Right hindlimb (tissue), 1 donor: ENCODE data around the gene LDLRAP1.

Experiments used
- DNase-seq: peaks from one replicate; pipeline ENCODE4 v3.0.0-alpha.2; 2018

LDLRAP1 gene

DNA sequence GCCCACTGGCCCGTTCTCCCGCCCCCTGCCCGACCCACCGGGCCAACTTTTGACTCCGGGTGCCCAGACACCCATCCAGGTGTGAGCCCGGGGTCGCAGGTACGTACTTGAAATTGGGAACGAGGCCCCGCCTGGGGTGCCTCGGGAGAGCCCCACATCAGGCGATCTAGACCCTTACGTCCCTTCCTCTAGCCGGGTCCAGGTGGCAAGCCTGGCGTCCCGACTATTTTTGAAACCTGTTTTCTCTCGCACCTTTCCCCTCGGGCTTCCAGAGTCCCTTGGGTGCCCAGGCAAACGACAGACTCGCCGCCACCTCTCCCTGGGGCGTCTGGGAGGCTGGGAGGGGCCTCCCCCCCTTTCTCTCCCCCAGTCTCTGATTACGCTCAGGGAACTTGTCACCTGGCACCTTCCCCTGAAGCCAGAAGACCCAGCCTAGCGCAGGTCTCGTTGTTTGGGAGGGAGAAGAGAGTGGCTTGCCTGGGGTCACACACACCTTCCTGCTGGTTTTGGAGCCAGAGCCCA is 898 bp downstream of the LDLRAP1 start:
- no peak for DNase-seq

DNA sequence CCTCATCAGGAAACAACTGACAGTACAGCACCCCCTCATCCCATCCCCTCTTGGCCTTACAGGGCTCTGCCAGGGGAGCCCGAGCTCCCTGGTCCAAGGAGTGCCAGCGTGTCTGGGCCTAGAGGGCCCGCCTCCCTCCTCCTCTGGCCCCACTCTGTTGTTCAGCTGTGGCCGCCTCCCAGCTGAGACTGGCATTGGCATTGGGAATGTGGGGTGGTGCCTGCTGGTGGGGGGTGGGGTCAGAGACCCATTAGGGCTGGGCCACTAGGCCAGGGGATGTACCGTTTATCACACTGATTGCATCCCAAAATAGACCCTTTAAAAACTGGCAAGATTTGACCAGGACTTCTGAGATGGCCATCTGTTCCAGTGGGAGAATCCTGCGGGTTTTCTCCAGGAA is 1.4 kb downstream of the LDLRAP1 start:
- peak; percentile 54 for DNase-seq

DNA sequence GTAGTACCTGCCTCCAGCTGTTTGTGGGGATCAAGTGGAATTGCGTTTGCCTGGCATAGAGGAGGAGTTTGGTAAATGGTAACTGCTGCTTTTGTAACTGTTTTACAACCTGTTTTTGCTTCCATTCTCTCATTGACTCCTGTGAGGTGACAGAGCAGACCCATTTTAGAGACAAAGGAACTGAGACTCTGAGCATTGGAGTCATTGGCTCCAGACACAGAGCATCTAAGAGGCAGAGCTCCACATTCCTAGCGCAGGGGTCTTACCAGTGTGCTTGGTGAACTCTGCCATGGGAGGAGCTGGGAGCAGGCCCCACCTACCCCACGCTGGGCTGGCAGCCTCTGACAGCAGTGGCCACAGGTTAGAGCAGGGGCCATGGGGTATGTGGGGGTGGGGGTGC is 2.4 kb downstream of the LDLRAP1 start:
- no peak for DNase-seq

DNA sequence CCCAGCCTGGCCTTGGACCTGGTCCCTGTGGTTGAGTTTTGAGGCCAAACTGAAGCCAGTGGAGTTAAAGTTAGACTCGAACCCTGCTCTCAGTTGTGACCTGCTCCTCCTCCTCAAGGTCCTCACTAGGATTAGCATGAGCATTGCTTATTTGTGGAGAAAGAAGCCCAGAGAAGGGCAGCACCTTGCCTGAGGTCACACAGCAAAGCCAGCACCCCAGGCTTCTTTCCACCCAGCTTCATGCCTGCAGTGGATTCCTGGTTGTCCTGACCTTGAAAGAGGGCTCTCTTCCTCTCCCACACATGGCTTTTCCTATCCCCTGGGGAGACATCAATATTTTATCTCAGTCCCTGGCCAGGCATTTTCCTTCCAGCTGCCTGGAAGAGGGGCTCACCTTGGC is 2.8 kb downstream of the LDLRAP1 start:
- no peak for DNase-seq

DNA sequence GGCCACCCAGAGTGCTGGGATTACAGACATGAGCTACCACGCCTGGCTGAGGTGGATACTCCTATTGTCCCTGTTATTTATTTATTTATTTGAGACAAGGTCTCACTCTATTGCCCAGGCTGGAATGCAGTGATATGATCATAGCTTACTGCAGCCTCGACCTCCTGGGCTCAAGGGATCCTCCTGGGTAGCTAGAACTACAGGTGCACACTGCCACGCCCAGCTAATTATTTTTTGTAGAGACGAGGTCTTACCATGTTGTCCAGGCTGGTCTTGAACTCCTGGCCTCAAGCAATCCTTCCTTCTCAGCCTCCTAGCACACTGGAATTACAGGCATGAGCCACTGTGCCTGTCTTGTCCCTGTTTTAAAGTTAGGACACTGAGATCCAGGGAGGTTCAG is 5.2 kb downstream of the LDLRAP1 start:
- DNase-seq: no peak

DNA sequence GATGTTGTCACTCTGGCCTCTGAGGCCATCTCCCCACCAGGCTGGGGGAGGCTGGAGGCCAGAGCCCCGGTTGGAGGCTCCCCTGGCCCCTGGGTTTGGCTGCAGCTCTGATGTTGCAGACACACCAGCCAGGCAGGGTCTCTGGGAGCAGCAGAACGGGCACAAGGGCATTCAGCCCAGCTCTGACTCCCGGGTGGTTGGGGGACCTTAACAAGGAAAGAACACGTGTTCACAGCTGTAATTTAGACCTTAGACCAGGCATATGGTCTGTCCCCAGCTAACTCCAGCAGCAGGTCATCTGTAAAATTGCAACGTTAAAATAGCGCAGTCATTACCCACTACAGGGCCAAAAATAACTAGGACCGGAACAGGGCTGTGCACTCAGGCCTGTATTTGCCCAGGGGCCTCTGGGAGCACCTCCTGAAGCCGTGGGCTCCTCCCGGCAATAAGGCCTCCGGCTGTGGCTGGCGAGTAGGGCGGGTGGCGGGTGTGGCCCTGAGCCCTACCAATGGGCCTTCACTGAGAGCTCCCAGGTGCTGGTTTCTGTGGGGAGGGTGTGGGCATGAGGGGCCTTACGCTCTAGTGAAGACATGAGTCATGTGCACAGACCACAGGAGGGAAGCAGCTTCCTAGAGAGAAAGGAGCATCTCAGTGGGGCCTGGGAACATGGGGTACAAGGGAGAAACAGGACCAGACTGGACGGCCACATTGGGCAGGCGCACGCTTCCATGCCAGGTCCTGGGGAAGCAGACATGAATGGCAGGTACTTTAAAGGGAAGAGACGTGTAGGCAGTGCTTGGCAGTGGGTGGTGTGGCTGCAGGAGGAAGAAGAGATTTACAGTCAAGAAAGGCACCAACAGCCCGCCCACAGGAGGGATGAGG is 6.1 kb downstream of the LDLRAP1 start:
- DNase-seq: peak; percentile 50

DNA sequence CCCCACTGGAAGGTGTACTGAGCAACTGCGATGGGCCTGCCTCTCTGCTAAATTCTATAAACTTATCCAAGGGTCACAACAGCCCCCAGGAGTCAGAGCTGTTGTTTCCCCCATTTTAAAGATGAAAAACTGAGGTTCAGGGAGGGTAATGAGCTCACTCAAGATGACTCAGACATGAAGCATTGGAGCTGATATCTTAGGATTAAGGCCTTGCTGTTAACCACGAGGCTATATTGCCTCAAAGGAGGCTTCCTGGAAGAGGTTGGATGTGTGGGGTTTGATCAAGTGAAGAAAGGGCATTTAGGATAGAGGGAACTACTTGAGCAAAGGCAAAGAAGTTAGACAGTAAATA is 6.7 kb downstream of the LDLRAP1 start:
- no peak for DNase-seq

DNA sequence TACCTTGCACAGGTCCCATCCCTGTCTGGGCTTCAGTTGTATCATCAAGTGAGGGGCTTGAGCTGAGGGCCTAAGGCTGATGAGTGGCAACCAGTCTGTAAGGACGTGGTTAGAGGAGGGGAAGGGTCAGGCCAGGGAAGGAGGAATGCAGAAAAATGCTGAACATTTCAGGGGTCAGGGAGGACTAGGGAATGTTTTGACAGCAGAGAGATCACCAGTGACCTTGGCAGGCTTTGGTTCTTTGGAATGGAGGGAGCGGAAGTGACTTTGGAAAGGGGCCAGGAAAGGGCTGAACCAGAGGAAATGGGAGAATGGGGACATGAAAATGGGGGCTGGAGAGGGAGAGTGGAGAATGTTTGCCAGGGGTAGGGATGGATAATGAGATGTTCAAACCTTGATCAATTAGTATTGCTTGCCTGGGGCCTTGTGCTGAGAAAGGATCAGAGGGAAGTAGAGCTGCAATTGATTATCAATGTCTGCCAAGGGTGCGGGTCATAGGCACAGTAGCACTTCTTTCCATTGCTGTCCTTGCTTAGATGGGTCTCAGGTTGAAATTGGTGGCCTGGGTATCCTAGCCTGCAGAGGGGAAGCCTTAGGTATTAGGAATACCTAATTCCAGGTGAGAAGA is 7.4 kb downstream of the LDLRAP1 start:
- no peak for DNase-seq

DNA sequence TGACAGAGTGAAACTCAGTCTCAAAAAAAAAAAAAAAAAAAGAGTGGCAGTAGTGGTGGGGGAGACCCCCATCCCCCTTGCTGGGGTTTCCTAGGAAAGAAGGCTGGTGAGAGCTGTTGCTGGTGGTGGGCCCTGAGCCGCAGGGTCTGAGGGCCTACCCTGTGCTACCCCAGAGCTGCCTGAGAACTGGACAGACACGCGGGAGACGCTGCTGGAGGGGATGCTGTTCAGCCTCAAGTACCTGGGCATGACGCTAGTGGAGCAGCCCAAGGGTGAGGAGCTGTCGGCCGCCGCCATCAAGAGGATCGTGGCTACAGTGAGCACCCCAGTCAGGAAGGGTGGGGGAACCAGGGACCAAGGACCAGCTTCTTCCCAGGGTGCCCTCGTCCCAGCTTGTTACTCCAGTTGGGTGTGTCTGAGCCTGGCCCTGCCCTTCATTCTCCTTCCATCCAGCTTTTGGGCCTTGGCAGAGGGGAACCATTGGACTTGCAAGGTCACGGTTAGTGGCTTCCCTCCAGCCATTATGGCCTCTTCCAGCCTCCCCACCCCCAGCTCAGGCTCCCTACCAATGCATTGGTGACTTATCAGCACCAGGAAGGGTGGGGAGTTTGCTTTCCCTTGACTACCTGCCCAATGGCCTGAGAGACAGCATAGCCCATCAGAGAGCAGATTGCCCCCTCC is 10.5 kb downstream of the LDLRAP1 start:
- no peak for DNase-seq

DNA sequence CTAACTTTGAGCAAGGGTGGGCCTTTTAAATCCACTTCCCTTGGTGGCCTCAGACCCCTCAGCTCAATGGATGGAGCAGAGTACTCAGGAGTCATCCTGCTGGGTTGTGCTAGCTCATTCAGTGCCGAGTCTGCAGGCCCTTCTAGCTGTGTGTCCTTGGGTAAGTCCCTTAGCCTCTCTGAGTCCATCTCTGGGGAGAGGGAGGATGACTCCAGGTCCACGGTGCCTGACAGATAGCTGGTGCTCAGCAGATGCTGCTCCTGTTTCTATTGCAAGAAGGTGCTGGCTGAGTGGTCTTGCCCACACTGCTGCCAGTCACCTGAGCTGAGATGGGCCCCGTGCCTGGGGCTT is 11.0 kb downstream of the LDLRAP1 start:
- DNase-seq: no peak

DNA sequence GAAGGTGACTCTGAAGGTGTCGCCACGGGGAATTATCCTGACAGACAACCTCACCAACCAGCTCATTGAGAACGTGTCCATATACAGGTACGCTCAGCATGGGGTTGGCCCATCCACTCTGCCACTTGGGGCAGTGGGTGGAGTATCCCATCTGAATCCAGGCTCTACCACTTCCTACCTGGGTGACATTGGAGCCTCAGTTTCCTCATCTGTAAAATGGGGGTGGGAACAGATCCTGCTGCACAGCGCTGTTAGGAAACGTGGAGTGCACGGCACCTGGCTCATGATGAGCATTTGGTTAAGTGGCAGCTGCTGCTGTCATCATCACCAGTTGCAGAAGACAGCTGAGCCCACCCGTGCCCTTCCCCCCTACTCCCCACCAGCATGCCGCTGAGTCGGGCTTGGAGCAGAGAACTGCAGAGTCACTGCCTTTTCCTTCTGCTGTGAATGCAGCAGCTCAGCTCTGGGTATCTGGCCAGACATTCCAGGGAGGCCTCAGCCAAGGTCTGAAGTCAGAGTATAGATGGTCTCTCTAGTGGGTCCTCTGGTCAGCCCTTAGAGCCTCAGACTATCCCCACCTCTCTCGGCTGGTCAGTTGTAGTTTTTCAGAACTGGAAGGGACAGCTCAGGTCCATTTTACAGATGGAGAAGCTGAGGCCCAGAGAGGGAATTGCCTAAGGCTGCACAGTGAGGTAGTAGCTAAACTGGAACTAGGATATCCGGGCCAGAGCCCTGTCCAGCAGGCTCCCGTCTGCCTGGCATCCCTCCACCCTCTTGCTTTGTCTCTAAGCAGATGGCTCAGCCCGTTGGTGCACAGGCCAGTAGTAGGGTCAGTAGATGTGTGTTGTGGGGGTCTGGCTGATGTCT is 11.7 kb downstream of the LDLRAP1 start:
- peak; percentile 56 for DNase-seq

DNA sequence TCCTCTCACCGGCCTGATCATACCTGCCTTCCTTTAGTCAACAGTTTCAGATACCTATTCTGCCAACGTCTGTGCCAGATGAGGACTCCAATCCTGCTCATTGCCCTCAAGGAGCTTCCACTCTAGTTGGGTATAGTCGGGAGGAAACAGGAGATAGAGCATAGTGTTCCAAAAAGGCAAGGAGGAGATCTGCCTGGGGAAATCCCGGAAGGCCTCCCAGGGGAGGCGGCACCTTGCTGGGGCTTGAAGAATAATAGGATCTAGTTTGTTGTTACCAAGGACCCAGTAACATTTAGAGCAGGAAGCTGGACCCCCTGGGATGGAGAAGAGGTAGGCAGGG is 12.3 kb downstream of the LDLRAP1 start:
- DNase-seq: no peak

DNA sequence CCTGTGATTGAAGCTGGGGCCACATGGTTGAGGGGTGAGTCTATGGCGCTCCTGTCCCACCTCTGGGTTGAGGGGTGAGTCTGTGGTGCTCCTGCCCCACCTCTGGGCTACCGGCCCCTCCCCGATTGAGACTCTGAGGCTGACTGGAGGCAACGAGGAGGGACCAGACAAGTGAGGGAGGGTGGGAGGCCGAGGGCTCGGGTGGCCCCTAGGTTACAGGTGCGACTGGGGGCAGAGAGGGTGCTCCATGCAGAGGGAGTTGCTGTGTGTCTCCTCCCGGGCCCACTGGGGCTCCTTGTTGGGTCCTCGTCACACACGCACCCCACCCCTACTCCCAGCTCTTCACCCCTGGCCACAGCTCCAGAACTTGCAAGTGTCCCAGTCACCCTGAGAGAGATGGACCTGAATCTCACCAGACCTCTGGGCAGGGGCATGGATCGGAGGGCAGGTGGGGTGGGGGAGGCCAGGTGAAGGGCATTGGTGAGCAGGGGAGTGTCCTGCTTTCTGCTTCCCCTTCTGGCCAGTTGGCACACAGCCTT is 12.8 kb downstream of the LDLRAP1 start:
- DNase-seq: no peak

DNA sequence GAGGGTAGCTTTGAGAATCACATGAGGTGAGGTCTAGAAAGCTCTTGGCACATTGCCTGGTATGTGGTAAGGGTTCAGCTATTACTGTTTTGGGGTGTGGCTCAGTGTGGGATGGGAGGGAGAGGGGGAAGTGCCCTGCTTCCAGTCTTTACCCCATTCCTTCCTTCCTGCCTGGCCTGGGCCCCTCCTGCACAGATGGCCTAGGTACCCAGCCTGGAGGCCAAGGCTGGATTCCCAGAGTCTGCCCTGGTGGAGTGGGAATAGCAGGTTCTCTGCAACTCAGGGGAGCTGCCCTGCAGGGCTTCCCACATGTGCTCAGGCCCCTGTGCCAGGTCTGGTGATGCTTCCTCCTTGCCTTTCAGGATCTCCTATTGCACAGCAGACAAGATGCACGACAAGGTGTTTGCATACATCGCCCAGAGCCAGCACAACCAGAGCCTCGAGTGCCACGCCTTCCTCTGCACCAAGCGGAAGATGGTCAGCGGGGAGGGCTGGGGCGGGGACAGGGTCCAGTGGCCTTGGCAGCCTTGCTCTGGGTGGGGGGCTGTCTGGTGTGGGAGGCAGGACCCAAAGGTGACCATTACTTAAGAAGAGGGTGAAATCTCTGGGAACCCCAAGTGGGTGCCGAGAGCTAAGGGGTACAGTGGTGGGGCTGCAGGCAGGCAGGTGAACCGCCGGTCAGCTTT is 13.5 kb downstream of the LDLRAP1 start:
- DNase-seq: no peak

DNA sequence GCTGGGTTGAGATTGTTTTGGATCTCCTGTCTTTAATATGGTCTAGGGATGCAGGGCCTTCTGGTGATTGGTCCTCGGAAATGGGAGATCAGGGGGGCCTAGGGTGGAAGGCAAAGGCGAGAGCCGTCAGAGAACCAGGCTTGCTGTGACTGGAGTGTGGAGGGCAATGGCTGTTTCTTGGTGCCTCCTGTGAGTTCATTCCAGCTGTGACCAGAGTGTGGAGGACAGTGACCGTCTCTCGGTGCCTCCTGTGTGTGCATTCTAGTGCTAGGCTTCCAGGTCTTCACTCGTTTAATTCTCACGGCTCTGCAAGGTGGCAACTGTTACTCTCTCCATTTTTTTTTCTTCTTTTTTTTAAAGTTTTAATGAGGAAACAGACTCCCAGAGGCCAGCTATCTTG is 14.1 kb downstream of the LDLRAP1 start:
- no peak for DNase-seq

DNA sequence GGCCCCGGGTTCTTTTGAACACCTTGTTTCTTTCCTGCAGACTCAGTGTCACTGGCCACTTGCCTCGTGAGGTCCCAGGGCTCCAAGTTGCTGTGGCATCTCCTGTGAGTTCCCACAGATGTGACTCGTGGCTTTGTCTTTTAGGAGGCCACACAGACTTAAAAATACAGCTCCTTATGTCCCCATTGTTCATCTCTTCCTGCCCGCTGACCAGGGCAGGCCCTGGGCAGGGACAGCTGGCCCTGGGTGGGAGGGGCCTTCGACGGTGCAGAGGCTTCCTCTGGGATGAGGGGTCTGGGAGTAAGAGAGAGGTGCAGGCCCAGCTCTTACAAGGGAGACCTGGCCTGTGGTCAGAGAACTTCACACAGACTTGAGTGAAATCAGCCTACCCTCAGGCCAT is 15.6 kb downstream of the LDLRAP1 start:
- no peak for DNase-seq

DNA sequence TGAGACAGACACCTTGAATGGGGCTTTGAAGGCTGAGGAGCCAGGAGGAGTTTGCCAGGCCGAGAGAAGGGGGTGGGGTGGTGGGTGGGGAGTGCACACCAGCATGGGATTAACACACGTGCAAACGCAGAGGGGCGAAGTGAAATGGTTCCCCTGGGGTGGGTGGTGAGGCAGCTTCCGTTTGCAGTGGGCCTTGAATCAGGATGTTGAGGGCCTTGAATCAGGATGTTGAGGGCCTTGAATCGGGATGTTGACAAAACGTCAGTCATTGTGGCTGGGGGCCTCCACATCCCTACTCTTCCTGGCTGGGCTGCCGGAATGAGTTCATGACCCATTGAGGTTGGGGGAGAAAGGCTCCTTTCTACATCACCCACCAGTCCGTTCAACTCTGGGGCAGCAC is 16.6 kb downstream of the LDLRAP1 start:
- DNase-seq: no peak

DNA sequence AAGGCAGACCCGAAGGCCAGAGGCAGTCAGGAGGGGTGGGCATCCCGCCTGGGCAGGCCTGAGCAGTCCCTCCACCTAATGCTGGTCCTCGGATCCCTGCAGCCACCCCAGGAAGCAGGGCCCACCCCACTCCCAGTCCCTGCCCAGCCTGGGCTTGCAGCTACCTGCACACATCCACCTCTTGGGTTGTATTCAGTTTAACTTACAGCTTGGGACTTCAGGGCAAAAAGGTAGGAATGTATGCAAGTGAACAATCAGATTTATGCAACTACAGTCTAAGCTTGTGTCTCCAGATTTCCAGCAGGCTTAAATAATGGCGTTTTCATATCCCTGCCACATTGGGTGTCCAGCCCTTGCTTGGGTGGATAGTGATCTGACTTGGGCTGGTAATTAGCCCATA is 17.4 kb downstream of the LDLRAP1 start:
- DNase-seq: no peak

DNA sequence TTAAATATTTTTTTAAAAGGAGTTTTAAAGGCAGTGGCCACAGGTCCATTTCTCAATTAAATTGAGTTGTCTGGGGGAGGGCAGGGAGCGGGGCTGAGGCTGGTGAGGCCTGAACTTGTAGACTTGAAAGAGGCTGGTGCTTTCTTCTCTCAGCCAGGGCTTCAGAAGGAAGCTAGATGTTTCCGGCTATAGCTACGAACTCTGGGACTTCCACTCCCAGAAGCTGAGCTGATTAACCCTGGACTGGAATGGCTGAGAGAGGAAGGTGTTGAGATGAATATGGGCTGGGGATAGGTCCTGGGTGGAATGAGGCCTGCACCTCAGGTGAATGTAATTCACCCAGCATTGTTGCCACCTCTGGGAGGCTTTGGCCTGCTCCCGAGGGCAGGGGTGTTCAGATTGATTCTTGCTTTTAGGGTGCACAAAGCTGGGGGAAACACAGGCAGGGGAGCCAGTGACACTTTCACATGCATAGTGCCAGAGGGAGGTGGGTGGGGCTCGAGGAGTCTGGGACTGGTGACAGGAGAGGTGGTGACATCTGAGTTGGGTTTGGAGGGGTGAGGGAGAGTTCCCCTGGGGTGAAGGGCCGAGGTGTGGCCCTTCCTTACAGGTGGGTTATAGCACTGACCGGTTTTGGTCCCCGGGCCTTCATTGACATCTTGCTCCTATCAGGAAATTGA is 18.2 kb downstream of the LDLRAP1 start:
- no peak for DNase-seq

DNA sequence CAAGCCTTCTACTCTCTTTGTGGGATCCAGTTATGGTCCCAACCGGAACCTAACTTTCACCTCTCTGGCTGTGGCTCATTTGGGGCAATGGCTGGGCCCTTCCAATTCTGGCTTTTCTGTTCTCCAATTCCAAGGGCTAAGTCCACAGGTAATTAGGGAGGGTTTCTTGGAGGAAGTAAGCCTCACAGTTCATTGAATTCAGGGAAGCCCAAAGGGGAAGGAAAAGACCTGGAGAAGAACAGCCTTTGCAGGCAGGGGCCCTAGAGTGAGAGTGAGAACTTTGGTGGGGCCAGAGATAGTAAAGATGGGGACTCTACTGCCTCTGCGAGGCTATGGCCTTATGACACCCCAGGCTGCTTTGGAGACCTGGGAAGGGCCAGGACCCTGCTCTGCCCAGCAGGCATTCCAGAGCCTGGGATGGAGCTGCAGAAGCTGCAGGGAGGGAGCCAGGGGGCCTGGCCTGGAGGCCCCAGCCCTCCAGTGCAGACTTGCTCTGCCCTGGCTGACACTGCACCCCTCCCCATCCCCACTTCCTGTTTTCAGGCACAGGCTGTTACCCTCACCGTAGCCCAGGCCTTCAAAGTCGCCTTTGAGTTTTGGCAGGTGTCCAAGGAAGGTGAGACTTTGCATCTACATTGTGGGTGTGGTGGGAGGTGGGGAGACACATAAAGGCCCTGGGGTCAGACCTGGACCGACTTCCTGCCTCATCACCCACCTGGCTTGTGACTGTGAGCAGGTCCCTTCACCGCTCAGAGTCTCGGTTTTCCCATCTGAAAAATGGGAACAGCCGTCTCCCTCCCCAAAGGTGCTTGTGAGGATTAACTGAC is 18.9 kb downstream of the LDLRAP1 start:
- DNase-seq: no peak

DNA sequence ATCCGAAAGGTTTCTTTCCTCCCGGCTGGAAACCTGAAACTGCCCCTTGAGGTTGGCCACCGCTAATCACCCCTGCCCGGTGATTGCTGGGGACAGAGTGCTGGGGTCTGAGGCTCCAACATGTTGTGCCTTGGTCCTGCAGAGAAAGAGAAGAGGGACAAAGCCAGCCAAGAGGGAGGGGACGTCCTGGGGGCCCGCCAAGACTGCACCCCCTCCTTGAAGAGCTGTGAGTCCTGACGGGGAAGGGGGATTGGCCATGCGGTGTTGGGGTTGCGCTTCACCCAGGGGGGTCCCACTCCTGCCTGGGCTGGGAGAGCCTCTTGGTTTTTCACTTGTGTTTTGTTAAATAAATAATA is 19.5 kb downstream of the LDLRAP1 start:
- DNase-seq: no peak
